GM19328 (cell line): ENCODE data around the gene CMSS1.
"Not testable (repeated sequence)": the region's sequence is repeated elsewhere in the genome, so short reads cannot be mapped to it uniquely, and the experiment has no call there.

Experiments used
- ATAC-seq: cut with Tn5 transposase; IDR thresholded peaks from one replicate; pipeline ENCODE4 v1.9.1; 2021; ENCODE audit warnings: mild to moderate bottlenecking, moderate library complexity; ENCODE audit not compliant: unreplicated experiment

Gene CMSS1

GRCh38 chr3:100075196-100075595 lies 257.5 kb downstream of the CMSS1 start:
- no peak for ATAC-seq

- ATAC-seq: no peak
Measured at GRCh38 chr3:100075851-100076730, 258.4 kb downstream of the CMSS1 start.

- no peak for ATAC-seq
Measured at GRCh38 chr3:100076731-100077529, 259.3 kb downstream of the CMSS1 start.

GRCh38 chr3:100079328-100079727 lies 261.7 kb downstream of the CMSS1 start:
- ATAC-seq: no peak

- ATAC-seq: no peak
Measured at GRCh38 chr3:100080573-100080972, 262.9 kb downstream of the CMSS1 start.

GRCh38 chr3:100081311-100081710 lies 263.6 kb downstream of the CMSS1 start:
- no peak for ATAC-seq

GRCh38 chr3:100081986-100082692 lies 264.5 kb downstream of the CMSS1 start:
- no peak for ATAC-seq

GRCh38 chr3:100082714-100083113 lies 265.1 kb downstream of the CMSS1 start:
- ATAC-seq: no peak

- no peak for ATAC-seq
Measured at GRCh38 chr3:100083209-100083608, 265.5 kb downstream of the CMSS1 start.

GRCh38 chr3:100084100-100084806 lies 266.6 kb downstream of the CMSS1 start:
- no peak for ATAC-seq

GRCh38 chr3:100086401-100086800 lies 268.7 kb downstream of the CMSS1 start:
- ATAC-seq: no peak

- peak; percentile 89 for ATAC-seq
Measured at GRCh38 chr3:100087198-100087597, 269.5 kb downstream of the CMSS1 start.

- ATAC-seq: no peak
Measured at GRCh38 chr3:100088735-100089368, 271.2 kb downstream of the CMSS1 start.

- peak; percentile 59 for ATAC-seq
Measured at GRCh38 chr3:100089812-100090668, 272.4 kb downstream of the CMSS1 start.

GRCh38 chr3:100090669-100091005 lies 273.0 kb downstream of the CMSS1 start:
- peak; percentile 5 for ATAC-seq

GRCh38 chr3:100093831-100094230 lies 276.2 kb downstream of the CMSS1 start:
- no peak for ATAC-seq

GRCh38 chr3:100096286-100096685 lies 278.6 kb downstream of the CMSS1 start:
- not testable (repeated sequence) for ATAC-seq

- no peak for ATAC-seq
Measured at GRCh38 chr3:100096866-100097265, 279.2 kb downstream of the CMSS1 start.
